Measurements from ENCODE around the gene TBC1D3H.
"Not testable (repeated sequence)": the region's sequence is repeated elsewhere in the genome, so short reads cannot be mapped to it uniquely, and the experiment has no call there.

TBC1D3H gene

GRCh38 chr17:36388385-36389245, at the start of gene TBC1D3H:
TSS of gene TBC1D3H (minus strand) at chr17:36388435. CDS start at chr17:36386895, 1,540 bp downstream.
- DNase-seq = not testable (repeated sequence)

GRCh38 chr17:36428891-36429290, 40.7 kb upstream of the TBC1D3H start:
- DNase-seq = not testable (repeated sequence)

GRCh38 chr17:36415180-36415941, 27.1 kb upstream of the TBC1D3H start:
- not testable (repeated sequence) for DNase-seq

GRCh38 chr17:36390943-36391645, 2.9 kb upstream of the TBC1D3H start:
- not testable (repeated sequence) for DNase-seq

- DNase-seq = not testable (repeated sequence)
Measured at GRCh38 chr17:36375938-36376337, 12.3 kb downstream of the TBC1D3H start.

- not testable (repeated sequence) for DNase-seq
Measured at GRCh38 chr17:36362496-36362895, 25.7 kb downstream of the TBC1D3H start.

Data from NCI-H510A treated with DMSO at 0.1 percent for 48 hours (cell line).